SHP77 treated with DMSO at 0.1 percent for 48 hours (cell line): ENCODE data around the gene CTNNBL1.
"Not testable (repeated sequence)": the region's sequence is repeated elsewhere in the genome, so short reads cannot be mapped to it uniquely, and the experiment has no call there.

Experiments
- DNase-seq: peaks from one replicate; lab custom pipeline; 2025; lab: John Stamatoyannopoulos, UW

CTNNBL1 gene

GRCh38 chr20:37679751-37680150 lies 14.1 kb upstream of the CTNNBL1 start:
- DNase-seq, result not testable (repeated sequence)

DNA sequence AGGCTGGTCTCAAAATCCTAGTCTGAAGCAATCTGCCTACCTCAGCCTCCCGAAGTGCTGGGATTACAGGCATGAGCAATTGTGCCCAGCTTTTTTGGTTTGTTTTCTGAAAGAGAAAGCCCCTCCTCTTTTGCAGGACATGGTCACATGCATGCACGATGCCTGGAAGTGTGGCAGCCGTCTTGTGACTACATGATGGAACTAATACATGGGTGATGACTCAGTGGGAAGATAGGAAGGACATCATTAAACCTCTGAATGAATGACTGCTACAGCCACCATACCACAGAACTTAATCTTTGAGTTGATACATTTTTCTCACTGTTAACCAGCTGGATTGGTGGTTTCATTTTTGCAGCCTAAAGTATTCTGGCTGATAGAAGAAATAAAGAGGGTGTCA lies 13.4 kb upstream of the CTNNBL1 start:
- DNase-seq, result no peak

DNA sequence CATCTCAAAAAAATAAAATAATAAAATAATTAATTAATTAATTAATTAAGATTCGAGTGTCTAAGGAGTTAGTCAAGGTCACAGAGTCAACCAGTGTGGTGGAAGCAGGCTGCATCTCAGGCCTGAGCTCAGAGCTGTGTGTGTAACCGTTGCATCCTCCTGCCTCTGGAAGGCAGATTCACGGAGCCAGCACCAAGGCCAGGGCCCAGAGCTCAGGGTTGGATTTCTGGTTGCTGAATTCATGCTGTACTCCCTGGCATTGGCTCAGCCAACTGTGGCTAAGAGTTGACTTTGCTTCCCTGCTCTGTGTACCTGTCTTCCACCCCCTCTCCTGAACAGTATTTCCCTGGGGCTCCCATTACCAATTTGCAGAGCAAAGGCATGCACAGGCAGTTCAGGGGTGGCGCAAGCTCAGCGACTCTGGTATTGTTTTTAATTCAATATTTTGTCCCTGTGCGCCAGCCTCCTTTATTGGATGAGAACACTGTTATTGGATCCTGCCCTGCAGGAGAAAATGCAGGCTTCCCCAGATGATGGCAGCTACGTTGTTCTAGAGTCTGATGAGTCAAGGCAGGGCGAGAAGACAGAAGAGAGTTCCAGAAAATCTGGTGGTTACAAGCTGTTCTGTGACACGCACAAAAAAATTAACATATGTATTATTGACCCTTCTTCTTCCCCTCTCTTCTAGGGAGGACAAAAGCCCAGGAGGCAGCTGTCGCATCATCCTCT lies 12.3 kb upstream of the CTNNBL1 start:
- DNase-seq, result no peak

DNA sequence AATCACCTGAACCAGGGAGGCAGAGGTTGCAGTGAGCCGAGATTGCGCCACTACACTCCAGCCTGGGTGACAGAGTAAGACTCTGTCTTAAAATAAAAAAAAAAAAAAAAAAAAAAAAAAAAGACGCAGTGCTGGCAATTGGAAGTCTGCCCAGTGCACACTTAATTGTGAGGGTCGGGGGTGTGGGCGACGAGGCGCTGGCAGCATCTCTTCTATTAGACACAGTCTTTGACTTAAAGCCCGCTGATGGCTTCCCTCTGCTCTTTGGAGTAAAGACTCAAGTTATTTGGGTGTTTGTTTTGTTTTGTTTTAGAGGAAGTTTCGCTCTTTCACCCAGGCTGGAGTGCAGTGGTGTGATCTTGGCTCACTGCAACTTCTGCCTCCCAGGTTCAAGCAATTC lies 10.7 kb upstream of the CTNNBL1 start:
- not testable (repeated sequence) for DNase-seq

DNA sequence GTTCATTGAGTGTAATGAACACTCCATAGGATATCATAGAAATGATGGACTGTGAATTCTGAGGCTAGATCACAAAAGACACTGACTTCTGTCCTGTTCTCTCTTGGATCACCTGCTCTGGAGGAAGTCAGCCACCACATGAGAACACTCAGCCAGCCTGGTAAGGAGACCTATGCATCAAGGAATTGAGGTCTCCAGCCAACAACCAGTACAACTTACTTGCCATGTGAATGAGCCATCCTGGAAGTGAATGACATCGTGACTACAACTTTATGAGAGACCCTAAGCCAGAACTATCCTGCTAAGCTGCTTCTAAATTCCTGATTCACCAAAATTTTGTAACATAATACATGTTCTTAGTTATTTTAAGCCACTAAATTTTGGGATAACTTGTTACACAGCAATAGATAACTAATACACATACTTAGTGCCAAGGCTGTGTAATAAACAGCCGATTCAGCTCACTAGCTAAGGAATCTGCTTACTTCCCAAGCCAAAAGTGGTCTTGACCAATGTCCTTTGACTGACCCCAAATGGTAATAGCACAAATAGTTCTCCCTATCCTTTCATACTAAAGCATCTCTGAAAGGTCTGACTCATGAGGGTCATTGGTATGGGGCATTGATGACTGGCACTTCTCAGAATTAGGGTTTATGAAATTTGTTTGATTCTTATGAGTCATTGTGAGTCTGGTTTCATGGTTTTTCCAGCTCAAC lies 6.9 kb upstream of the CTNNBL1 start:
- no peak for DNase-seq

DNA sequence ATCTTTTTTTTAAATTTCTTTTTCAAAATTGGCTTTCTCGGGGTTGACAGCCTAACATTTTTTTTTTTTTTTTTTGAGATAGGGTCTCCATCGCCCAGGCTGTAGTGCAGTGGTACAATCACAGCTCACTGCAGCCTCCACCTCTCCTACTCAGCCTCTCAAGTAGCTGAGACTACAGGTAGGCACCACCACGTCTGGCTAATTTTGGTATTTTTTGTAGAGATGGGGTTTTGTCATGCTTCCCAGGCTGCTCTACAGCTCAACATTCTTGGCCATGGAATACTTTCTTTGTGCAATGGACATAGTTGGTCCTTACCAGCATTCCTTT lies 6.4 kb upstream of the CTNNBL1 start:
- no peak for DNase-seq

DNA sequence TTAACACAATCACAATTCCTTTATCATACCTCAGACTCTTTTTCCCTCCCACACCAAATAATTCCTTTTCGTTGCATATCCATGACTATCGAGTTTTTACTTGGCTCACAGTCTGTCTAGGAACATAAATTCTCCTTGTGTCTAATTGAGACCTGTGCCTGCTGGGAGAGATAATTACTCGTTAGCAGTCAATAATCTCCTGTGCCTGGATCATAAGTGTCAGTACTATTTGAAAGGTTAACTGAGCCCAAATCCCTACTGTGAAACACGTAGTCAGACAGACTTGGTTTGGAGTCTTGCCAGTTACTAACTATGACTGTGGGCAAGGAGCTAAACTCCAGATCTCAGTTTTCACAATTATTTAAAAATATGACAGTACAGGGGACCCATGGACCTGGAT lies 5.7 kb upstream of the CTNNBL1 start:
- no peak for DNase-seq

GRCh38 chr20:37690626-37691369 lies 3.0 kb upstream of the CTNNBL1 start:
- no peak for DNase-seq

DNA sequence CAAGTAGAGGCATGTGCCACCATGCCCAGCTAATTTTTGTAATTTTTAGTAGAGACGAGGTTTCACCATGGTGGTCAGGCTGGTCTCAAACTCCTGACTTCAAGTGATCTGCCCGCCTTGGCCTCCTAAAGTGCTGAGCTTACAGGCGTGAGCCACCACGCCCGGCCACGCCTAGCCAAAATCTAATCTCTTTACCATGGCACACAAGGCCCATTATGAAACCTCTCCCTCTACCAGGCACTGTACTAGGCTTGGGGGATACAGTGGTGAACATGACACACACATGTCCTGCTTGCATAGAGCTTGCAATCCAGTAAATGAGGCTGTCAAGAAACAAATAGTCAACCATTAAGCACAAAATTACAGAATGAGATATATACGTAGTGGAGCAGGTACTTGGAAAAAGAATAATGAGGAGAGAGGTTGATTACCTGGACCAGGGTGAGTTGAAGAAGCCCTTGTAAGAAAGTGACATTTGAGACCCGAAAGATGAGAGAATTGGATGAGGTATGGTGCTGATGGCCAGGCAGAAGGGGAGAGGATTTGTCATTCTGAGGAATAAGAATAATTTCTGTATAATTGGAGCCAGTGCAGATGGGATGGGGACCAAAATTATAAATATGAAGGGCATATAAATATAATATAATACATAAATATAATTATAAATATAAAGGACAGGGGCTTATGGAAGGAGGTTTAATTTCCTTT lies 1.2 kb upstream of the CTNNBL1 start:
- DNase-seq, result no peak

DNA sequence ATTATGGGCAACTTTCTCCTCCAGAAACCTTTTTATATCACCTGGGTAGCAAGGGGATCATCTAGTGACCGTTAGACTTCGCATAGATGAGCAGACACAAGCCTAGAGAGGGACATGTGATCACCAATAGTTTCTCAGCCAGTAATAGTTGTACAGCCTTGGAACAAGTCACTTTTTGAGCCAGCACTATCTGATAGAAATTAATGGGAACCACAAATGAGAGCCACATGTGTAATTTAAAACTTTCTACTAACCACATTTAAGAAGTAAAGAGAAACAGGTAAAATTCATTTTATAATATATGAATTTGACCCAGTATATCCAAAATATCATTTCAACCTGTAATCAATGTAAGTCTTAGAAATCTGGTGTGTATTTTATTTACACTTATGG lies 592 bp upstream of the CTNNBL1 start:
- DNase-seq, result no peak

- DNase-seq, result no peak
Measured at GRCh38 chr20:37695684-37696342, 2.0 kb downstream of the CTNNBL1 start.

DNA sequence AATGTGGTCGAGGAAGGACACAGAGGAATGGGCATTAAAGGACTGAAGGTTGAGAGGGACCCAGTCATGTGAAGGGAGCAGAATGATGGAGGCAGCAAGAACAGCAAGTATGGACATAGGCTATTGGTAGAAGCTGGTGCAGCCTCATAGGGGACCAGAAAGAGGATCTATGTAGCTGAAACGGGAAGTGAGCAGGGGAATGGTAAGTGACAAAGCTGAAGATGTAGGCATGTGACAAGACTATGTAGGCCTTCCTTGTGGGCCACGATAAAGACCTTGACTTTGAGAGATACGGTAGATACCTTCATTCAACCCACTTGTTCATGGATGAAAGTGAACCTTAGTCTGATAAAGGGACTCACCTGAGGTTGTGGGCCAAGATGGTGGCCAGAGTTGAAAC lies 3.5 kb downstream of the CTNNBL1 start:
- no peak for DNase-seq

- no peak for DNase-seq
Measured at GRCh38 chr20:37699202-37699601, 5.4 kb downstream of the CTNNBL1 start.

DNA sequence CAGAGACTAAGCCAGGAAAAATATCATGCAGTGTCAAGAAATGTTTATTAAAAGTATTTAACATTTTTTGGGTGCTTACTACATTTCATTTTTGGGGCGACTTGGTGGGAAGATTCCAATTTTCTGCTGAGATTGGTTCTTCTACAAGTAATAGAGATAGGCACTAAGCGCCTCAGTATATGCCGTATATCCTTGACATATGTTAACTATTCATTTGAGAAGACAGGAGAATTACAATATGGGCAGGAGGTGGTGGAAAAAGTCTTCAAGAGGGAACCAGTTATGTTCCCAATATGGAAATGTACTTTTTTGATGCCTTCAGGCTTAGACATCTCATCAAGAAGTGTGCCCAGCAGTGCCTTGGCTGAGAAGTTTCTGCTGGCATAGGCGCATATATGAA lies 6.5 kb downstream of the CTNNBL1 start:
- no peak for DNase-seq

- not testable (repeated sequence) for DNase-seq
Measured at GRCh38 chr20:37701676-37702075, 7.8 kb downstream of the CTNNBL1 start.

DNA sequence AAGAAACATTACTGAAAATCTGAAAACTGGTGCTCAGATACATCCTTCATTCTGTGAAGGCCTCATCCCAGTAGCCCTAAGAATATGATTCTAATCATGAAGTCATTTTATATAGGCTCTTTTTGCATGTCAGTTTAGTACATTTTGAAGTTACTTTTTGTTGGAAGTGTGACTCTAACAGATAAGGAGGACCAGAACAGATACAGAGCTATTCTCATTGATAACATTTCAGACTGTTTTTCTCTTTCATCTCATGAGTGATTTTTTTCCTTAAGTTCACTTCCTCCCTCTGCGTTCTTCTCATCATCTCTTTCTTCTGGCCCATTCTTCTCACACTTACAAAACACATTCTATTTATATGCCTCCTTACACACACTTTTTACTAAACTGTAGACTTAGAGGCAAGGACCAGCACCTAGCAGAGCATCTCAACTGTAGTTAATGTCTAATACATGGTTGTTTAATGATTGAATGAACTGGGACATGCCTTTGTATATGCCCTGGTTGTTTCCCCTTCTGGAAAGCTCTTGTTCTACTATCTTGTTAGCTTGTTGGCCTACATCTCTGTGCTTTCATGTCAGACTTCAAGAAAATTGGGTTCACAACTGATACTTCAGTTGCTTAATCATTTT lies 8.7 kb downstream of the CTNNBL1 start:
- DNase-seq, result no peak

GRCh38 chr20:37703035-37703845 lies 9.4 kb downstream of the CTNNBL1 start:
- no peak for DNase-seq

DNA sequence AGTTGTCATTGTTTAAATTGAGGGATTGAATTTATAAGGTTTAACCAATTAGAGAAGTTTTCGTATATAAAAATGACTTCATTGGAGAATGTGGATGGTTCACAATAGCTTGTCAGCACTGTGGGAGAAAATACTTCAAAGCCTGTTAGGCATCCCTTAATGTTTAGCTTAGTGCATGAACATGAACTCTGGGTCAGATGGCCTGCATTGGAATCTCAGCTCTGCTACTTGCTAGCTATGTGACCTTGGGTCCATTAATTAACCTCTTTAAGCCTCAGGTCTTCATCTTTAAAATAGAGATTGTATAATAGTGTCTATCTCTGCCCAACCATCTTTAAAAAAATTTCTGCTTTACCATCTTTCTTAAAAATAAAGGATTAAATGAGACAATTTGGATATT lies 11.1 kb downstream of the CTNNBL1 start:
- DNase-seq, result no peak

- no peak for DNase-seq
Measured at GRCh38 chr20:37706298-37706697, 12.5 kb downstream of the CTNNBL1 start.

GRCh38 chr20:37711001-37711400 lies 17.2 kb downstream of the CTNNBL1 start:
- no peak for DNase-seq
